A549 (cell line): ENCODE data around the gene DAB2IP.

Source experiments
- POLR2A ChIP-seq: IDR thresholded peaks from 2 replicates; pipeline ENCODE4 v1.6.1; 2012; ENCODE audit warnings: mild to moderate bottlenecking, low read length
- TF ChIP-seq, protein P1 (sequence below): fragments of >200 bp; sonication (Bioruptor Twin); formaldehyde crosslinking; IDR thresholded peaks from 3 replicates; pipeline ENCODE4 v1.5.1; 2016
- TF ChIP-seq, protein P2 (sequence below): IDR thresholded peaks from 2 replicates; pipeline ENCODE4 v1.6.1; 2012

DNA sequence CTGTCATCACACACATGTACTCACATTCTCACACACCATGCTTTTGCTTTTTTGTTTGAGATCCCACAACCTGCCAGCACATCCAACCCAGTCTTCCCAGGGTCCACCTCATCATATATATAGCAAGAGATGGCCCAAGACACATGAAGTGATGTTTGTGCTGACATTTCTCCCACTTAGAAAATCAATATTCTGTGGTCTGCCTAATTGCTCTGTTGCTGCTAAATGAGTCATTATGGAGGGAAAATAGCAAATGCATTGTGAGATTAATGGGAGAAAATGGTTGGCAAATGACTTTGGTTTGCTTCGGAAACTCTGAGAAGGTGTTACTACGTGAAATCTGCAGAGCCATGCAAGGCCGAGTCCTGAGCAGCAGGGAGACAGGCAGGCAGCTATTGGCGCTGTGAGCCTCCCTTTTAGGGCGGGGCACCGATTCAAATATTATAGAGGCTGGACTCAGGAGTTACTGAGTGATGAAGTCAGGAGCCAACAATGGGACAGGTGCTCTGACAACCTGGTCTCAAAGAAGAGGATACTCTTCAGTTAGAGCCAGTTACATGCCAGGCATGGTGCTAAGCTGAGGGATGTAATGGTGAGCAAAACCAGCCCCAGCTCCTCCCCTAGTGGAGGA is 62.8 kb downstream of the DAB2IP start:
- no peak for TF ChIP-seq POLR2A
- TF ChIP-seq, protein P1, sequence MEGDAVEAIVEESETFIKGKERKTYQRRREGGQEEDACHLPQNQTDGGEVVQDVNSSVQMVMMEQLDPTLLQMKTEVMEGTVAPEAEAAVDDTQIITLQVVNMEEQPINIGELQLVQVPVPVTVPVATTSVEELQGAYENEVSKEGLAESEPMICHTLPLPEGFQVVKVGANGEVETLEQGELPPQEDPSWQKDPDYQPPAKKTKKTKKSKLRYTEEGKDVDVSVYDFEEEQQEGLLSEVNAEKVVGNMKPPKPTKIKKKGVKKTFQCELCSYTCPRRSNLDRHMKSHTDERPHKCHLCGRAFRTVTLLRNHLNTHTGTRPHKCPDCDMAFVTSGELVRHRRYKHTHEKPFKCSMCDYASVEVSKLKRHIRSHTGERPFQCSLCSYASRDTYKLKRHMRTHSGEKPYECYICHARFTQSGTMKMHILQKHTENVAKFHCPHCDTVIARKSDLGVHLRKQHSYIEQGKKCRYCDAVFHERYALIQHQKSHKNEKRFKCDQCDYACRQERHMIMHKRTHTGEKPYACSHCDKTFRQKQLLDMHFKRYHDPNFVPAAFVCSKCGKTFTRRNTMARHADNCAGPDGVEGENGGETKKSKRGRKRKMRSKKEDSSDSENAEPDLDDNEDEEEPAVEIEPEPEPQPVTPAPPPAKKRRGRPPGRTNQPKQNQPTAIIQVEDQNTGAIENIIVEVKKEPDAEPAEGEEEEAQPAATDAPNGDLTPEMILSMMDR, result no peak
- TF ChIP-seq, protein P2, sequence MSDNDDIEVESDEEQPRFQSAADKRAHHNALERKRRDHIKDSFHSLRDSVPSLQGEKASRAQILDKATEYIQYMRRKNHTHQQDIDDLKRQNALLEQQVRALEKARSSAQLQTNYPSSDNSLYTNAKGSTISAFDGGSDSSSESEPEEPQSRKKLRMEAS, result no peak
